Peyer's patch (tissue), 4 donors: ENCODE data around the gene RPS8.

Experiments used
- CTCF ChIP-seq, 6 experiments: fragments of 450-650 bp in 4 of 6; fragments of 200-600 bp in 2 of 6; sonication (generic) in 1 of 6; IDR thresholded peaks; one replicate each; pipeline ENCODE4 v1.5.1; 2017 to 2019; ENCODE audit warnings: antibody characterized with exemption in 6 of 6, mild to moderate bottlenecking in 3 of 6, moderate library complexity in 1 of 6
- POLR2A ChIP-seq, 2 donors: fragments of 450-650 bp; IDR thresholded peaks; one replicate each; pipeline ENCODE4 v1.5.1; 2017; ENCODE audit warnings: antibody characterized with exemption in 2 of 2, mild to moderate bottlenecking in 2 of 2, moderate library complexity in 2 of 2

GRCh38 chr1:44743211-44743610 is 32.1 kb upstream of the RPS8 start:
- TF ChIP-seq CTCF (IDR thresholded peaks at IDR 0.05), result no peak
- no peak for TF ChIP-seq POLR2A (IDR thresholded peaks at IDR 0.05)
